Anterior cingulate cortex (tissue), 58 donors: ENCODE data around the gene ERP44.
"Not testable (repeated sequence)": the region's sequence is repeated elsewhere in the genome, so short reads cannot be mapped to it uniquely, and the experiment has no call there.

ENCODE experiments used
- DNase-seq, 58 donors: peaks; one replicate each; lab custom pipeline; 2025; lab: John Stamatoyannopoulos, UW

The ERP44 gene

GRCh38 chr9:100071271-100071670 is 27.5 kb downstream of the ERP44 start:
- no peak for DNase-seq

DNA sequence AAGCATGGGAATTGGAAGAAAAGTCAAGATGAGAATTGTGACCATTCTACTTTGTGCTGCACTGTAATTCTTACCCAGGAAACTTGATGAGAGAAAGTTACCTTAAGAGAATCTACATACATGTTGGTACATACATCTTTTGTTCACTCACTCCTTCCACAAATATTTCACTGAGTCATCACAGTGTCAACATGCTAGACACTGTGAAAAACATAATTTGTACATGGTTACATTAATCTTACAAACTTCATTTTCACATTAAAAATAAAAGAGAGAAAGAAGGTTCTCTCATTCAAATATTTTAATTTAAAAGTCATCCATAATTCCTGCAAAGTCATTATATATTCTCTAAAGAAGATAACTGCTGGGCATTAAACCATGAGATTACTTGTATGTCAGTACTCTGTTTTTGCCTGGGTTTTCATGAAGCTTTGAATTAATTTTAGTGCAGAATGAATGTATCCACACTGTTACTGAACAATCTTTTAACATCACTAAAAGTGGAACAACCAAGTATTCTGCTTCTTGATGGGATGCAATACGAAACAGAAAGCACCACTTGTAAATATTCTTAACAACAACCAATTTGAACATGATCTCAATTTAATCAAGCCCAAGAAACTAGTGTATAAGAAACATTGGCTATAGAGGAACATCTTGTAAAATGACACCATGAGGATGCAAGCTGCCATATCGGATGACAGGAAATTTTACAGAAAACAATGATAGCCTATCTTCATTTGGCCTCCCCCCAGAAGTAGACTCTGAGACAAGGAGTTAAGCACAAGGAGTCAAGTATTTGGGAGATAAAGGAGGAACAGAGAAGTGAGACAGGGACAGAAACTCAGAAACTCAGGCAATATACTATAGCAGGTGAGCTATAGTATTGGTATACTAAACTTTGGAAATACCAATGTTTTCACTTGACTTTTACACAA is 28.4 kb downstream of the ERP44 start:
- no peak for DNase-seq

GRCh38 chr9:100069068-100069467 is 29.7 kb downstream of the ERP44 start:
- not testable (repeated sequence) for DNase-seq

- not testable (repeated sequence) for DNase-seq
Measured at GRCh38 chr9:100067990-100068389, 30.8 kb downstream of the ERP44 start.

DNA sequence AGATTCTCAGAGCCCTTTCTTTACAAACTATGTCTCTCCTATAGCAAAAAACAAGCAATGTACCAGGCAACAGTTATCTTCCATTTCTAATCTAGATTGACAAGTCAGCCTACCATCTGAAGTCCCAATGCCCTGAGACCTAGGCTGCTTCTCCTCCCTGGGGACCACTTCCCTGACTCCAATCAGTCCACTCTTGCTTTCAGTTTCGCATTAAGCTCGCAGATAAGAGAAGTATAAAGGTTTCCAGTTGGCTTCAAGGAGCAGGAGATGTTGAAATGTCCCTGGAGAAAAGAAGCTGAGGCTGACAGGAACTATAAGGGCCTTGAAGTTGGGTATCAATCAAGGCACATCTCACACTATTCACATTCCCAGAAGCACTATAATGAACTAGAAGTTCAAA is 32.3 kb downstream of the ERP44 start:
- DNase-seq: no peak

- DNase-seq: no peak
Measured at GRCh38 chr9:100064872-100065581, 33.8 kb downstream of the ERP44 start.

GRCh38 chr9:100063185-100063584 is 35.6 kb downstream of the ERP44 start:
- DNase-seq: no peak

- not testable (repeated sequence) for DNase-seq
Measured at GRCh38 chr9:100062683-100063082, 36.1 kb downstream of the ERP44 start.

DNA sequence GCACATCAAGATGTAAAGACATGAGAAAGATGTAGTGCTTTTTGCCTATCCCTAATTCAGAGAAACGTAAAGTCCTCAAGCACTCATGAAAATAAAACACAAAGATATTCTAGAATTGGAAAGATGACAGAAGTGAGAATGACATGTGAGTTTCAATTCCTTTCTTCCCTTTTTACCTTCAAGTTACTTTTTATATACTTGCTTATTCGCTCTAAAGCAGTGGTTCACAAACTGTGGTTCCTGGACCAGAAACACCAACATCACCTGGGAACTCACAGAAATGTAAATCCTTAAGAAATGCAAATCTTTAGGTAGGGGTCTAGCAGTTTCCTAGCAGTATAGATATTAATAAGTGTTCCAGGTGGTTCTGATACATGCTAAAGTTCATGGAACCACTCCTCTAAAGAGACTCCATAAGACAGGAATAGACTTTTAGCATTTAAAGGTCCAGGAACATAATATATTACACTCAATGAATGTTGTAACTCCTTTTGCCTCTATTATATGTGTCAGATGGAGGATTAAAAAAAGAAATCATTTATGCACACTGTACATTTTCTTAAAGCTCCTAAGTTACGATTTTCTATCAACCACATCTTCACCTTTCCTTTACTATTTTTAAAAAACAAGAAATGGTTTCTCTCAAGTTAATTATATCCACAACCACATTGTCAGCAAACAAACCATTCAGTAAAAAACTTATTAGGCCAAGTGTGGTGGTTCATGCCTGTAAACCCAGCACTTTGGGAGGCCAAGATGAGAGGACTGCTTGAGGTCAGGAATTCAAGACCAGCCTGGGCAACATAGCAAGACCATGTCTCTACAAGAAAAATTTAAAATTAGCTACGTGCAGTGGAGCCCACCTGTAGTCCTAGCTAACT is 39.9 kb downstream of the ERP44 start:
- no peak for DNase-seq

DNA sequence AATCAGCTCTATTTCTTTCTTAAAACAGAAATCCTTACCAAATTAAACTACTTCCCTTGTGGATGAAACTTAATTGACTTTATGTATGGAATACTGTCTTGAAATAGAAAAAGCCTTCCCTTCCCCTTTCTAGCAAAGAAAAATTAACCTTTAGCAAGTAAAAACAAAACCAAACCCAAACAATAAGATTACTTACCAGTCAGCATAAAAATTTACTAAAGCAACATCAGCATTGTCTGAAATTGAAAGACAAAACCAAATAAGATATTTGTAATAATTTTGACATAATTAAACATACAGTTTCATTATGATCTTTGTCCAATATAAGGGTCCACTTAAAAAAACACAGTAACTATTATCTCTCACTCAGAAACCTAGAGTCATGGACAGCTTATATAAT is 41.2 kb downstream of the ERP44 start:
- no peak for DNase-seq

DNA sequence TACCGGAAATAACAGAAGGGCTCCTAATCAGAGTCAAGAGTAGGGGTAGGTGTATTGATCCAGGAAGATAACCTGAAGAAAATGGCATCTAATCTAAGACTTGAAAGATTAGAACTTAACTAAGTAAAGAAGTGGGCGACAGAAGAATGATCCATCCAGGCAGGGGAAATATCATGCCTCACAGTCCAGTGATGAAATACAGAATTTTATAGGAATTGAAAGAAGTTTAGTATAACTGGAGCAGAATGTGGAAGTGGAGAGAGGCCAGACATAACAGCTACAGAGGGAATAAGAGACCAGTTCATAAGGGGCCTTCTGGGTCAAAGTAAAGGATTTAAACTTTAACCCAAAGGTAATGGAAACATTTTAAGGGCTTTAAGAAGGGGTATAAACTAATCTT is 42.2 kb downstream of the ERP44 start:
- DNase-seq: no peak

DNA sequence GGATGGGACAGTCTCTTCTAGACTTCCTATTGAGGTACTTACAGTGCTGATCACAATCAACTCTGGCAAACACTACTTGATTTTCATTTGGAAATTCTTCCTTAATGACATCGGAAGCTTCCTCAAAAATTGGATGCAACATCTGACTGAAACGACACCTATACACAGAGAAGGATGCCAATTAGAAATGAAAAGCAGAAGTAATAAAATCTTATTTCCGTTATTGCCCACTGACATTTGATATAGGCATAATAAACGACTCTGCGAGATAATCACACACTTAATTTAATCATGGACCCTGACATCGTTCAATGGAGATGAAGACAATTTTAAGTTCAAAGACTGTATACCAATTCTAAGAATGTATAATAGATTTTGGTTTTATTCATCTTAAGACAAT is 46.4 kb downstream of the ERP44 start:
- DNase-seq: no peak

DNA sequence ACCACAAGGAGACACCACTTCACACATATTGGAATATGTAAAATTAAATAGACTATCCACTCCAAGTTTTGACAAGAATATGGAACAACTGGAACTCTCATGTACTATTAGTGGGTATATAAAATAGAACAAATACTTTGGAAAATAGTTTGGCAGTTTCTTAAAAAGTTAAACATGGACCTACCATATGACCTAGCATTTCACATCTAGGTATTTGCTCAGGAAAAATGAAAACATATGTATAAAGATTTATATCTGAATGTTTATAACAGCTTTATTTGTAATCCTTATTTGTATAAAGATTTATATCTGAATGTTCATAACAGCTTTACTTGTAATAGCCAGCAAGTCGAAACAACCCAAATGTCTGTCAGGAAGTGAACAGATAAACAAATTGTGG is 49.2 kb downstream of the ERP44 start:
- no peak for DNase-seq

GRCh38 chr9:100038472-100038871 is 60.3 kb downstream of the ERP44 start:
- DNase-seq: no peak

DNA sequence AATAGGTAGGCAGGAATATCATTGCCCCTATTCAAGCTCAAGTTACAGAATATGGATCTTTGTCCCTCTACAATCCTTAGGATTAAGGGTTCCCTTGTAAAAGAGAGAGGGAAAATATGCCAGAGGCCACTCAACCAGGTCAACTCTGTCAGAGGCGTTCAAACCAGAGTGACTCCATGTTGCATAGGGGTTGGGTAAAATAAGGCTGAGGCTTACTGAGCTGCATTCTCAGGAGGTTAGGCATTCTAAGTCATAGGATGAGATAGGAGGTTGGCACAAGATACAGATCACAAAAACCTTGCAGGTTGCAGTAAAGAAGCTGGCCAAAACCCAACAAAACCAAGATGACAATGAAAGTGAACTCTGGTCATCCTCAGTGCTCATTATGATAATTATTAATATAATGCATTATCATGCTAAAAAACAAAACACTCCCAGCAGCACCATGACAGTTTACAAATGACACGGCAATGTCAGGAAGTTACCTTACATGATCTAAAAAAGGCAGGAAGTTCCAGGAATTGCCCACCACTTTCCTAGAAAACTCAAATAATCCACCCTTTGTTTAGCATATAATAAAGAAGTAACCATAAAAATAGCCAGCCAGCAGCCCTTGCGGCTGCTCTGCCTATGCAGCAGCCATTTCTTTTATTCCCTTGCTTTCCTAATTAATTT is 64.8 kb downstream of the ERP44 start:
- DNase-seq: no peak

- DNase-seq: no peak
Measured at GRCh38 chr9:100030548-100030947, 68.3 kb downstream of the ERP44 start.

DNA sequence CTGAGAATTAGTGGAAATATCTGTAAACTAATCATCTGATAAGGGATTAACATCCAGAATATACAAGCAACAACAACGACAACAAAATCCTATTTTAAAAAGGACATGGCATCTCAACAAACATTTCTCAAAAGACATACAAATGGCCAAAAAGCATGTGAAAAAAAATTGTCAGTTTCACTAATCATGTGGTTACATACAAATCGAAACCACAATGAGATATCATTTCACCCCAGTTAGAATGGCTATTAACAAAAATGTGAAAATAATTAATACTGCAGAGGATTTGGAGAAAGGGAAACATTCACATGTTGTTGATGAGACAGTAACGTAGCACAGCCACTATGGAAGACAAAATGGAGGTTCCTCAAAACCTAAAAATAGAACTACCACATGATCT is 69.5 kb downstream of the ERP44 start:
- DNase-seq: no peak

DNA sequence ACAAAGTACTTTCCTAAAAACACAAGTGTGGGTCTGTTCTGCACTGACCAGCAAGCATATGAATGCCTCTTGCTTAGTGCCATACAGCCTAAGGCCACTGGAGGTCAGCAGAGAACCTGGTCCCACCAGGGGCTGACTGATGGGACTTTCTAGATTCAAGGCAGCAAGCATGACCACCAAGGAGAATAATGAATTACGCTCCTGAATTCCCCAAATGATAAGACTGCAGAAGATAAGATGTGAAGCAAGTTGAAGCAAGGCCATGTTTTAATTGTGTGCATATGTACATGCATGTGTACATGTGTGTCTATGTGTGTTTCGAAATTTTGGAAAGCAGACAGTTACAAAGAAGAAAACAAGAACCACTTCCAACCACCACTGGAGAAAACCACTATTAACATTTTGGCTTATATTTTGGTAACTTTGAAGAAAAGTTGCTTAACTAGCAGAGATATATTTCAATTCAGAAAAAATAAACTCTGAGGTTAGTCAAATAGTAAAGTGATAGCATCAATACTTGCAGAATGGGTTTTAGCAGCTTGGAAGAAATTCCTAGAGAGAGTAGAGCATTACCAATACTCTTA is 70.5 kb downstream of the ERP44 start:
- DNase-seq: peak in 47 of 58 donors; percentile 2 to 77 (median 37)

DNA sequence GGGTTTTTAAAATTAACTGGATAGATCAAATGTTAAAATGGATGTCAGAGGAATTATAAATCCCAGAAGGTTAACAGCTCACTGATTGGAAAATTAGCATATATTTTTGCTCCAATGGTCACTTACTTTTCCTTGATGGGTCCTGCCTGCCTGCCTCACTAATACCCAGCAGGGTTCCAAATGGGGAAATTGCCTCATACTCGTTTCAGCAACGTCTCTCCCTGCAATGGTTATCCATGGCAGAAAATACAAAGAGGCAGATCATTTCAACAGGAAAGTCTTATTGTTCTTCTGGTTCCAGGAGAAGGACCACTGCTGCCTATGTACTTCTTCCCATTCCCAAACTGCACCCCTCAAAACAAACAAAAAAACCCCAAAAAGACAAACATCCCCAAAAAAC is 71.3 kb downstream of the ERP44 start:
- no peak for DNase-seq

DNA sequence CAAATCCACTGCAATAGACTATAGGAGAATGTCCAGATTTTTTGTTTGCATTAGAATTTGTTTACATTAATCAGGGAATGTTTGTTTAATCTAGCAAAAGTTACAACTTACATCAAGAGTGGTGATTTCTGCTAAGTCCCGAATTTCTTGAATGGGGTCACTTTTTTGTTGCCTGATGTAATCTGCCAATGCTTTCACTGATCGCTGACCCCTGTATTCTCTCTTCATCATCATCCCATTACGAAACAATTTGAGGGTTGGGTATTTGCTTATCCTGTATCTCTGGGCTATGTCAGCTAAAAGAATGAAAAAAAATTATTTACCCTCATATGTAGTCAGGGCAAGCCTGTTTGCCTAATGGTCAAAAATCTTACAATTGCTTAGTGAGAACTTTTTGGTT is 76.9 kb downstream of the ERP44 start:
- no peak for DNase-seq
